H1 (cell line): ENCODE data around the gene CBR3. TPM values are rescaled to one million over a fixed set of nuclear protein-coding genes. Genes with fewer than 3 reads are reported as not detected.

ENCODE experiments used
- CTCF ChIA-PET: fragments of 300-600 bp; sonication (Branson Sonifier 250); formaldehyde crosslinking; loops from one replicate; lab custom pipeline; 2021; ENCODE audit not compliant: partially characterized antibody; lab: Charles Lee
- POLR2A ChIA-PET: fragments of 300-600 bp; sonication (Branson Sonifier 250); formaldehyde crosslinking; loops from one replicate; lab custom pipeline; 2021; ENCODE audit warnings: inconsistent platforms; ENCODE audit not compliant: partially characterized antibody; lab: Charles Lee
- DNase-seq, 2 experiments: peaks; one replicate each; pipeline versions ENCODE4 v3.0.0 to v3.0.0-alpha.2; 2010 to 2022; ENCODE audit warnings: low spot score in 2 of 2, low read depth in 1 of 2, mixed read lengths in 1 of 2
- FAIRE-seq: peaks from 2 replicates; lab custom pipeline; 2011; peaks lifted over from hg19 to GRCh38; lab: Jason Lieb, UNC
- H2AFZ ChIP-seq: 2 replicates; pipeline ENCODE4 v1.8.1; 2012; ENCODE audit warnings: low read length, inconsistent platforms
- H2AK5ac ChIP-seq: 2 replicates; pipeline ENCODE4 v1.6.1; 2013; ENCODE audit warnings: low read depth, low read length
- H2BK120ac ChIP-seq: replicated peaks from 2 replicates; pipeline ENCODE3; 2013; ENCODE audit warnings: low read depth, low read length, inconsistent platforms
- H2BK12ac ChIP-seq: 2 replicates; pipeline ENCODE4 v1.6.1; 2013; ENCODE audit warnings: low read depth, low read length
- H2BK15ac ChIP-seq: 2 replicates; pipeline ENCODE4 v1.6.1; 2013; ENCODE audit warnings: low read length
- H2BK20ac ChIP-seq: 2 replicates; pipeline ENCODE4 v1.6.1; 2013; ENCODE audit warnings: low read length
- H2BK5ac ChIP-seq: 2 replicates; pipeline ENCODE4 v1.6.1; 2013; ENCODE audit warnings: low read depth, low read length
- H3K14ac ChIP-seq: 2 replicates; pipeline ENCODE4 v1.6.1; 2013; ENCODE audit warnings: inconsistent platforms; ENCODE audit not compliant: insufficient read length
- H3K18ac ChIP-seq: 2 replicates; pipeline ENCODE4 v1.6.1; 2013; ENCODE audit warnings: low read length; ENCODE audit errors: extremely low read depth
- H3K23ac ChIP-seq: 2 replicates; pipeline ENCODE4 v1.6.1; 2013; ENCODE audit warnings: inconsistent platforms; ENCODE audit not compliant: insufficient read length
- H3K23me2 ChIP-seq: 2 replicates; pipeline ENCODE4 v1.6.1; 2013; ENCODE audit warnings: low read depth, low read length
- H3K27ac ChIP-seq: 2 replicates; pipeline ENCODE4 v1.6.1; 2011; ENCODE audit warnings: low read depth, low read length, inconsistent platforms
- H3K27me3 ChIP-seq, 4 experiments: replicated peaks in 1 of 4; 1 replicate in 1 of 4; 2 replicates in 3 of 4; pipeline versions ENCODE4 v1.6.1 to v1.8.1; 2011 to 2013; ENCODE audit warnings: low read length in 3 of 4, mild to moderate bottlenecking in 3 of 4, inconsistent platforms in 2 of 4, mixed read lengths in 2 of 4, moderate library complexity in 1 of 4; ENCODE audit not compliant: control insufficient read depth in 3 of 4, insufficient read depth in 3 of 4; ENCODE audit errors: extremely low read depth in 1 of 4
- H3K36me3 ChIP-seq, 4 experiments: 2 replicates each; pipeline versions ENCODE4 v1.6.1 to v1.8.1; 2011 to 2013; ENCODE audit warnings: mild to moderate bottlenecking in 4 of 4, low read length in 3 of 4, moderate library complexity in 2 of 4, control low read depth in 1 of 4, inconsistent platforms in 1 of 4; ENCODE audit not compliant: insufficient read depth in 4 of 4, control insufficient read depth in 2 of 4
- H3K4ac ChIP-seq: replicated peaks from 2 replicates; pipeline ENCODE3; 2013; ENCODE audit warnings: low read length, low read depth, mixed read lengths, inconsistent platforms; ENCODE audit not compliant: insufficient read length
- H3K4me1 ChIP-seq, 4 experiments: replicated peaks in 1 of 4; 1 replicate in 1 of 4; 2 replicates in 3 of 4; pipeline versions ENCODE4 v1.6.1 to v1.8.1; 2011 to 2013; ENCODE audit warnings: low read length in 3 of 4, inconsistent platforms in 2 of 4, mixed read lengths in 1 of 4; ENCODE audit not compliant: insufficient read depth in 4 of 4, control insufficient read depth in 3 of 4
- H3K4me2 ChIP-seq, 2 experiments: 2 replicates each; pipeline versions ENCODE4 v1.6.1 to v1.8.1; 2011 to 2013; ENCODE audit warnings: low read depth in 2 of 2, low read length in 2 of 2, control low read depth in 1 of 2, inconsistent platforms in 1 of 2, mild to moderate bottlenecking in 1 of 2; ENCODE audit not compliant: insufficient read depth in 1 of 2
- H3K4me3 ChIP-seq, 4 experiments: fragments of 200-600, 300-600 bp in 1 of 4; sonication (generic), shearing (Covaris generic), sonication (Bioruptor Twin) in 1 of 4; 2 replicates each; pipeline versions ENCODE4 v1.5.1 to v1.8.1; 2011 to 2016; ENCODE audit warnings: low read length in 4 of 4, low read depth in 3 of 4, control low read depth in 2 of 4, inconsistent platforms in 2 of 4, mild to moderate bottlenecking in 2 of 4, mixed read lengths in 1 of 4, moderate library complexity in 1 of 4; ENCODE audit not compliant: insufficient read depth in 2 of 4; ENCODE audit errors: extremely low read depth in 1 of 4
- H3K56ac ChIP-seq: replicated peaks from 2 replicates; pipeline ENCODE3; 2013; ENCODE audit warnings: low read depth, mild to moderate bottlenecking, mixed read lengths, low read length, inconsistent platforms; ENCODE audit not compliant: insufficient read length
- H3K79me1 ChIP-seq: 2 replicates; pipeline ENCODE4 v1.6.1; 2013; ENCODE audit warnings: low read depth, low read length, control low read depth
- H3K79me2 ChIP-seq, 2 experiments: 2 replicates each; pipeline versions ENCODE4 v1.6.1 to v1.8.1; 2012 to 2013; ENCODE audit warnings: low read length in 2 of 2, mild to moderate bottlenecking in 2 of 2, inconsistent platforms in 1 of 2; ENCODE audit not compliant: insufficient read depth in 2 of 2, control insufficient read depth in 1 of 2
- H3K9ac ChIP-seq, 4 experiments: replicated peaks in 1 of 4; 1 replicate in 1 of 4; 2 replicates in 3 of 4; pipeline versions ENCODE4 v1.6.1 to v1.8.1; 2011 to 2013; ENCODE audit warnings: low read depth in 3 of 4, low read length in 3 of 4, control low read depth in 2 of 4, mild to moderate bottlenecking in 2 of 4, moderate library complexity in 2 of 4, inconsistent platforms in 1 of 4; ENCODE audit errors: extremely low read depth in 1 of 4
- H3K9me3 ChIP-seq, 2 experiments: 2 replicates each; pipeline versions ENCODE4 v1.6.1 to v1.8.1; 2012 to 2013; ENCODE audit warnings: mild to moderate bottlenecking in 2 of 2, moderate library complexity in 2 of 2, control low read depth in 1 of 2, inconsistent platforms in 1 of 2, low read depth in 1 of 2, low read length in 1 of 2, mixed read lengths in 1 of 2; ENCODE audit not compliant: insufficient read depth in 2 of 2
- H4K20me1 ChIP-seq, 2 experiments: replicated peaks in 1 of 2; 2 replicates each; pipeline versions ENCODE3 to v1.8.1; 2011 to 2013; ENCODE audit warnings: inconsistent platforms in 2 of 2, low read length in 2 of 2, mild to moderate bottlenecking in 1 of 2; ENCODE audit not compliant: insufficient read depth in 2 of 2, control insufficient read depth in 1 of 2
- H4K5ac ChIP-seq: 2 replicates; pipeline ENCODE4 v1.6.1; 2013; ENCODE audit warnings: low read length, low read depth, mixed read lengths, inconsistent platforms; ENCODE audit not compliant: insufficient read length
- H4K8ac ChIP-seq: 2 replicates; pipeline ENCODE4 v1.8.0; 2013; ENCODE audit warnings: mild to moderate bottlenecking, moderate library complexity, low read length, inconsistent platforms; ENCODE audit not compliant: insufficient read depth; ENCODE audit errors: extremely low read depth
- H4K91ac ChIP-seq: replicated peaks from 2 replicates; pipeline ENCODE3; 2013; ENCODE audit warnings: low read length, mixed read lengths, inconsistent platforms; ENCODE audit not compliant: insufficient read length
- SIN3A ChIP-seq, 2 experiments: IDR thresholded peaks in 1 of 2; conservative IDR thresholded peaks in 1 of 2; 2 replicates each; pipeline ENCODE4 v1.6.1; 2011 to 2012; ENCODE audit warnings: low read length in 2 of 2, improper control_type of control experiment in 1 of 2, low read depth in 1 of 2, mild to moderate bottlenecking in 1 of 2
- TCF12 ChIP-seq: IDR thresholded peaks from 2 replicates; pipeline ENCODE4 v1.6.1; 2011; ENCODE audit warnings: low read depth, mild to moderate bottlenecking, low read length
- ZNF274 ChIP-seq: IDR thresholded peaks from 2 replicates; pipeline ENCODE4 v1.7.0; 2012; ENCODE audit warnings: low read length, borderline replicate concordance; ENCODE audit errors: extremely low read depth
- WGBS, 2 experiments: shearing (Covaris generic) in 1 of 2; methylation state at CpG; one replicate each; pipeline versions ENCODE4 v1.1.6 to v1.1.7; 2013 to 2015; ENCODE audit warnings: low lambda C conversion rate in 2 of 2, mixed read lengths in 2 of 2, inconsistent platforms in 1 of 2, low coverage in 1 of 2, missing lambda C conversion rate in 1 of 2; ENCODE audit not compliant: insufficient replicate concordance in 2 of 2, insufficient coverage in 1 of 2, insufficient read length in 1 of 2; ENCODE audit errors: extremely low coverage in 1 of 2, missing lambda C conversion rate in 1 of 2; 5-methylcytosine and 5-hydroxymethylcytosine counted together
- polyA plus RNA-seq, 7 experiments: library from polyadenylated mRNA; depleted of rRNA in 3 of 7; stranded (reverse) in 5 of 7; unstranded in 2 of 7; fragments of >200 nt in 5 of 7; fragments of 200-250 nt in 2 of 7; gene quantifications; 1 replicate in 5 of 7; 2 replicates in 1 of 7; 4 replicates in 1 of 7; pipeline versions ENCODE4 v1.2.1 to v1.2.3, GENCODE V29; 2011 to 2013; ENCODE audit warnings: missing spikeins in 2 of 7, mixed read lengths in 2 of 7
- total RNA-seq: library from RNA; stranded (reverse); fragmentation: NEBNext Ultra II Directional; extraction: Animal tissue kit (Norgen Biotek cat#: 25700); gene quantifications from 2 replicates; pipeline ENCODE4 v1.2.1, GENCODE V29; 2021
- TF ChIP-seq, protein P1 (sequence below): IDR thresholded peaks from 2 replicates; pipeline ENCODE4 v1.6.1; 2012; ENCODE audit warnings: inconsistent platforms
- TF ChIP-seq, protein P2 (sequence below): IDR thresholded peaks from 2 replicates; pipeline ENCODE4 v1.6.1; 2011; ENCODE audit warnings: low read length, improper control_type of control experiment

Gene CBR3
- total and polyA plus RNA-seq, 2 of the 8 experiments (the other 6 are each of a cell fraction or from before 2014, with no cell fraction given) = 1.2 to 4.3 TPM

GRCh38 chr21:36111238-36111637 lies 23.6 kb upstream of the CBR3 start:
- CTCF ChIA-PET = interaction anchor here (1.2 to 4.1 kb wide), 7 partner anchors 12 to 83 kb away, joined by 3 to 19 read pairs (median 4); no protein-coding TSS in a partner anchor
- no peak overlapping the region; the same call in 1 of the 2 replicates for H4K8ac ChIP-seq
- H3K36me3 ChIP-seq = peaks cover 3 to 29% (median 19%) of the 10 kb centered on the region in 4 experiments; a peak in 6 of 8 replicates
- H3K56ac ChIP-seq = no peak overlapping the region
- no peaks in the 10 kb centered on the region for H3K9me3 ChIP-seq
- DNase-seq (no peak), FAIRE-seq (no peak)
- WGBS, 2 experiments = 85% methylated on average over 8 of the region's 8 CpGs; no CpG with 5 or more reads in 1 of the 2 experiments
- H3K27ac ChIP-seq = no peak overlapping the region
- no peak overlapping the region for H3K18ac ChIP-seq
- no peaks in the 10 kb centered on the region for H4K20me1 ChIP-seq
- H3K4ac ChIP-seq = peak overlapping the region; percentile 36
- no peak overlapping the region for H3K14ac ChIP-seq
- no peak overlapping the region for H3K9ac ChIP-seq
- no peak overlapping the region for H3K23ac ChIP-seq
- H3K27me3 ChIP-seq = no peaks in the 10 kb centered on the region
- 0 out of 2 replicates have a peak overlapping the region, but pooled peaks have one; percentile 96 for H2AK5ac ChIP-seq
- peak overlapping the region; percentile 94; the same call in 1 of the 2 replicates for H2BK20ac ChIP-seq
- H4K5ac ChIP-seq = no peak overlapping the region
- no peaks in the 10 kb centered on the region; the same call in 1 of the 2 replicates for H3K23me2 ChIP-seq
- H2AFZ ChIP-seq = no peak overlapping the region
- H2BK120ac ChIP-seq = peak overlapping the region; percentile 33
- H3K79me2 ChIP-seq = peaks cover 0 to 16% of the 10 kb centered on the region in 2 experiments; a peak in 2 of 4 replicates
- no peak overlapping the region; a peak in 1 of 4 replicates for H3K4me2 ChIP-seq
- H4K91ac ChIP-seq = peak overlapping the region; percentile 15
- H2BK15ac ChIP-seq = 0 out of 2 replicates have a peak overlapping the region, but pooled peaks have one; percentile 90
- H3K4me3 ChIP-seq = no peak overlapping the region
- peak overlapping the region; percentile 60; the same call in 1 of the 2 replicates for H2BK12ac ChIP-seq
- peak overlapping the region; percentile 83; the same call in 1 of the 2 replicates for H2BK5ac ChIP-seq
- TF ChIP-seq, protein P1, sequence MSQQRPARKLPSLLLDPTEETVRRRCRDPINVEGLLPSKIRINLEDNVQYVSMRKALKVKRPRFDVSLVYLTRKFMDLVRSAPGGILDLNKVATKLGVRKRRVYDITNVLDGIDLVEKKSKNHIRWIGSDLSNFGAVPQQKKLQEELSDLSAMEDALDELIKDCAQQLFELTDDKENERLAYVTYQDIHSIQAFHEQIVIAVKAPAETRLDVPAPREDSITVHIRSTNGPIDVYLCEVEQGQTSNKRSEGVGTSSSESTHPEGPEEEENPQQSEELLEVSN = no peak
- TF ChIP-seq TCF12 (no peak), SIN3A (conservative IDR thresholded peaks at IDR 0.05 in 1 of 2, IDR thresholded peaks at IDR 0.05 in 1 of 2; ENCODE audit: low read depth in 1 of 2, low read length in 2 of 2) (no peak), ZNF274 (no peak)
- TF ChIP-seq, protein P2, sequence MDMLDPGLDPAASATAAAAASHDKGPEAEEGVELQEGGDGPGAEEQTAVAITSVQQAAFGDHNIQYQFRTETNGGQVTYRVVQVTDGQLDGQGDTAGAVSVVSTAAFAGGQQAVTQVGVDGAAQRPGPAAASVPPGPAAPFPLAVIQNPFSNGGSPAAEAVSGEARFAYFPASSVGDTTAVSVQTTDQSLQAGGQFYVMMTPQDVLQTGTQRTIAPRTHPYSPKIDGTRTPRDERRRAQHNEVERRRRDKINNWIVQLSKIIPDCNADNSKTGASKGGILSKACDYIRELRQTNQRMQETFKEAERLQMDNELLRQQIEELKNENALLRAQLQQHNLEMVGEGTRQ = no peak
- H3K4me1 ChIP-seq = peaks cover 0 to 13% (median 6%) of the 10 kb centered on the region in 4 experiments
- H3K79me1 ChIP-seq = no peaks in the 10 kb centered on the region
- POLR2A ChIA-PET = interaction anchor here (0.7 to 3.6 kb wide), 6 partner anchors 8 to 77 kb away, joined by 3 to 19 read pairs (median 4); partner anchors contain the start of gene SETD4
